ENCODE data around the gene POMC. TPM values are rescaled to one million over a fixed set of nuclear protein-coding genes. Genes with fewer than 3 reads are reported as not detected.

Gene POMC
- total RNA-seq (2022; extraction: Qiagen RNA extraction) = not detected in 5 replicates

DNA sequence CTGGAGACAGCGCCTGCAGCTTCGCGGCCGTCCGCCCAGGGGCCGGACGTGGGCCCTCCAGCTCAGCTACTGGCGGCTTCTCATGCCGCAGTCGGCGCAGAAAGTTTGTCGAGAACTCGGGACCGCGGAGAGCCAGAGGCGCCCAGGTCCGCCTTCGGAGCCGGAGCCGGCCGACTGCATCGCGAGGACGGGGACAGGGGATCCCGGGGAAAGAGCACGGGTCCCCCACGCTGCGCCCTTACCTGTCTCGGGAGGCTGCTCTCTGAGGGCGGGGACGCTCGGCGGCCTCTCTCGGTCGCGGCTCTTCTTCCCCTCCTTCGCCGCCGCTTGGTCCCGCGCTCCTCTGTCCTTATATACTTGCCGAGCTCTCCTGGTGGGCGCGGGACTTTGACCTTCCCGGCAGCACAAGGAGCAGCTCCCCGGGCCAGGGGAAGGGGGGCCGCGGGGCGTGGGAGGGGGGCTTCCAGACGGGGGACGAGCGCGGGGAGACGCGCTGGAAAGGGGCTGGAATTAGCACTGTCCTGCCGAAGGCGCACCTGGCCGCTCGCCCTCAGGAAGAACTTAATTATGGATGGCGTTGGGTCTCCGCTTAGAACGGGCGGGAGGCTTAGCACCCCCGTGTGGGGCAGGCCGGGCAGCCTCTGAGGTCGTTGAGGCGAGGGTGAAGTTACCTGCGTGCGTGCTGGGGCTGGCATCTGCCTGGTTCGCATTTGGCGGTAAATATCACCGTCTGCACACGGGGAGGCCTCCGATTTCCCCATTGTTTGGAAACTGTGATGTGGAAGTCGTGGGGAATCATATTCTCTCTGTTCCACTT lies at the start of gene POMC:
POMC (minus strand) TSS at position 325 of the 817 bp plus-strand sequence. CDS start 3,808 bp downstream, outside the sequence.

Other genes starting within 250 kb of the POMC start
- 68.6 to 88.7 TPM (median 78.5 TPM) in 5 replicates for gene ADCY3, start 248.3 kb downstream of the POMC start, total RNA-seq (2022; extraction: Qiagen RNA extraction)
- 1.2 to 2.1 TPM (median 2.0 TPM) in 5 replicates for gene DNAJC27, start 196.6 kb downstream of the POMC start, total RNA-seq (2022; extraction: Qiagen RNA extraction)
- gene EFR3B, start 126.5 kb downstream of the POMC start, total RNA-seq (2022; extraction: Qiagen RNA extraction) = 12.8 to 15.3 TPM (median 13.5 TPM) in 5 replicates
- 6.5 to 9.6 TPM (median 8.8 TPM) in 5 replicates for gene DNMT3A, start 173.3 kb upstream of the POMC start, total RNA-seq (2022; extraction: Qiagen RNA extraction)